GM12878 (cell line): ENCODE results near the gene COL16A1. TPM values are rescaled to one million over a fixed set of nuclear protein-coding genes. Genes with fewer than 3 reads are reported as not detected.

Experiments
- ATAC-seq: fragments of 200-7000 bp; cut with Tn5 transposase; 3 replicates; pipeline ENCODE4 v1.9.1; 2020; ENCODE audit warnings: mild to moderate bottlenecking, moderate library complexity
- BruUV-seq: library from RNA; stranded (reverse); fragments of 400-500 nt; replicated peaks from 2 replicates; lab custom pipeline; 2021; lab: Mats Ljungman, UMichigan
- CTCF ChIA-PET: fragments of 300-600 bp; sonication (Branson Sonifier 250); formaldehyde crosslinking; extraction: SDS; loops from one replicate; lab custom pipeline; 2021; ENCODE audit warnings: inconsistent platforms; lab: Yijun Ruan, JAX
- POLR2A ChIA-PET: fragments of 350-600 bp; formaldehyde crosslinking; extraction: SDS; loops from one replicate; lab custom pipeline; 2021; ENCODE audit warnings: inconsistent platforms; lab: Charles Lee
- RAD21 ChIA-PET: fragments of 300-600 bp; sonication (Branson Sonifier 250); formaldehyde crosslinking; loops from one replicate; lab custom pipeline; 2023; ENCODE audit warnings: antibody characterized with exemption; ENCODE audit not compliant: unreplicated experiment; lab: Charles Lee
- SMC1A ChIA-PET: fragments of 300-600 bp; sonication (Branson Sonifier 250); formaldehyde crosslinking; loops from one replicate; lab custom pipeline; 2023; ENCODE audit not compliant: unreplicated experiment, uncharacterized antibody; lab: Charles Lee
- DNase-seq: peaks from one replicate; pipeline ENCODE4 v3.0.0-alpha.2; 2011; ENCODE audit warnings: low read depth, low spot score
- FAIRE-seq: peaks from 3 replicates; lab custom pipeline; 2011; peaks lifted over from hg19 to GRCh38; lab: Jason Lieb, UNC
- H2AFZ ChIP-seq: 2 replicates; pipeline ENCODE4 v1.6.0; 2011; ENCODE audit warnings: low read depth, low read length, control low read depth; ENCODE audit not compliant: control insufficient read depth
- H3K27ac ChIP-seq: 2 replicates; pipeline ENCODE4 v1.5.1; 2011; ENCODE audit warnings: control low read depth; ENCODE audit not compliant: control insufficient read depth, insufficient read depth
- H3K27me3 ChIP-seq, 2 experiments: replicated peaks in 1 of 2; 2 replicates each; pipeline versions ENCODE4 v1.6.0 to v1.6.1; 2011; ENCODE audit warnings: low read length in 1 of 2; ENCODE audit not compliant: control insufficient read depth in 2 of 2, insufficient read depth in 2 of 2
- H3K36me3 ChIP-seq, 2 experiments: 2 replicates each; pipeline ENCODE4 v1.5.1; 2011; ENCODE audit warnings: low read length in 1 of 2; ENCODE audit not compliant: control insufficient read depth in 2 of 2, insufficient read depth in 2 of 2
- H3K4me1 ChIP-seq: 2 replicates; pipeline ENCODE4 v1.6.1; 2011; ENCODE audit warnings: mild to moderate bottlenecking, low read length, moderate library complexity, mixed read lengths; ENCODE audit not compliant: control insufficient read depth, insufficient read depth
- H3K4me2 ChIP-seq: 2 replicates; pipeline ENCODE4 v1.6.0; 2011; ENCODE audit warnings: control low read depth; ENCODE audit not compliant: control insufficient read depth, insufficient read depth
- H3K4me3 ChIP-seq: fragments of 200-600 bp; sonication (generic); 2 replicates; pipeline ENCODE4 v1.5.1; 2016
- H3K79me2 ChIP-seq: 2 replicates; pipeline ENCODE4 v1.6.0; 2011; ENCODE audit warnings: low read length; ENCODE audit not compliant: control insufficient read depth, insufficient read depth
- H3K9ac ChIP-seq: 2 replicates; pipeline ENCODE4 v1.8.0; 2011; ENCODE audit warnings: low read length, control low read depth, mixed read lengths; ENCODE audit not compliant: control insufficient read depth, insufficient read depth
- H3K9me3 ChIP-seq: replicated peaks from 3 replicates; pipeline ENCODE4 v1.5.1; 2011; ENCODE audit warnings: mild to moderate bottlenecking, low read length; ENCODE audit not compliant: control insufficient read depth, insufficient read depth
- H4K20me1 ChIP-seq: 2 replicates; pipeline ENCODE4 v1.6.0; 2011; ENCODE audit not compliant: control insufficient read depth, insufficient read depth
- ATF7 ChIP-seq: fragments of 450-650 bp; IDR thresholded peaks from 2 replicates; pipeline ENCODE4 v1.6.1; 2016; ENCODE audit warnings: low read depth, mild to moderate bottlenecking
- BCL3 ChIP-seq: IDR thresholded peaks from 2 replicates; pipeline ENCODE4 v1.6.1; 2011; ENCODE audit warnings: borderline replicate concordance, low read depth, mild to moderate bottlenecking, moderate library complexity, low read length; ENCODE audit not compliant: insufficient read depth, poor library complexity, severe bottlenecking
- CEBPB ChIP-seq, 2 experiments: fragments of 150-350 bp in 1 of 2; IDR thresholded peaks; 2 replicates each; pipeline ENCODE4 v1.6.1; 2012 to 2014; ENCODE audit warnings: low read depth in 2 of 2, low read length in 2 of 2, borderline replicate concordance in 1 of 2, inconsistent platforms in 1 of 2
- DPF2 ChIP-seq: fragments of 450-650 bp; IDR thresholded peaks from 2 replicates; pipeline ENCODE4 v1.6.1; 2017; ENCODE audit warnings: mild to moderate bottlenecking
- HDGF ChIP-seq: fragments of 450-650 bp; IDR thresholded peaks from 2 replicates; pipeline ENCODE4 v1.6.1; 2016; ENCODE audit warnings: antibody characterized with exemption
- JUND ChIP-seq: IDR thresholded peaks from 2 replicates; pipeline ENCODE4 v1.6.1; 2012; ENCODE audit warnings: low read depth, mild to moderate bottlenecking, low read length, improper control_type of control experiment, moderate library complexity
- PAX8 ChIP-seq: fragments of 450-650 bp; IDR thresholded peaks from 2 replicates; pipeline ENCODE4 v1.6.1; 2017; ENCODE audit warnings: mild to moderate bottlenecking, moderate library complexity
- POLR2A ChIP-seq: IDR thresholded peaks from 2 replicates; pipeline ENCODE4 v1.6.1; 2011; ENCODE audit warnings: low read depth, mild to moderate bottlenecking, low read length
- RFX5 ChIP-seq: IDR thresholded peaks from 2 replicates; pipeline ENCODE4 v1.6.1; 2011; ENCODE audit warnings: low read depth, low read length, improper control_type of control experiment
- SRF ChIP-seq, 2 experiments: IDR thresholded peaks; 2 replicates each; pipeline ENCODE4 v1.6.1; 2011; ENCODE audit warnings: low read depth in 2 of 2, low read length in 2 of 2, mild to moderate bottlenecking in 1 of 2, moderate library complexity in 1 of 2
- ZBTB33 ChIP-seq: fragments of 450-650 bp; IDR thresholded peaks from 2 replicates; pipeline ENCODE4 v1.6.1; 2017; ENCODE audit warnings: mild to moderate bottlenecking
- ZBTB4 ChIP-seq: fragments of 450-650 bp; formaldehyde crosslinking; IDR thresholded peaks from 2 replicates; pipeline ENCODE4 v1.4.0; 2022; ENCODE audit warnings: mild to moderate bottlenecking, moderate library complexity
- ZNF274 ChIP-seq: IDR thresholded peaks from one replicate; pipeline ENCODE4 v1.8.0; 2011; ENCODE audit not compliant: insufficient read length, insufficient read depth
- ZNF384 ChIP-seq: IDR thresholded peaks from 2 replicates; pipeline ENCODE4 v1.6.1; 2012; ENCODE audit warnings: low read depth, mild to moderate bottlenecking, low read length, improper control_type of control experiment, borderline replicate concordance
- WGBS: methylation state at CpG from one replicate; pipeline ENCODE4 v1.1.6; 2016; ENCODE audit warnings: low lambda C conversion rate; ENCODE audit not compliant: insufficient replicate concordance, insufficient coverage; ENCODE audit errors: missing lambda C conversion rate; 5-methylcytosine and 5-hydroxymethylcytosine counted together
- in situ Hi-C: fragments of 300-500 bp; cut with MboI; formaldehyde crosslinking; loops from 9 replicates; pipeline ENCODE4 v1.14.3; 2018; ENCODE audit warnings: mixed read lengths
- intact Hi-C: fragments of 100-400 bp; cut with micrococcal nuclease; formaldehyde crosslinking; loops from one replicate; pipeline ENCODE4 v1.14.2; 2022; ENCODE audit not compliant: unreplicated experiment
- polyA plus RNA-seq, 11 experiments: library from polyadenylated mRNA; depleted of rRNA in 4 of 11; unstranded in 6 of 11; stranded (reverse) in 5 of 11; fragments of >200 nt; fragmentation: Nextera tagmentation in 4 of 11; fragmentation: Illumina TruSeq in 1 of 11; extraction: Ambion mirVana in 4 of 11; extraction: Trizol in 1 of 11; gene quantifications; 1 replicate in 1 of 11; 2 replicates in 10 of 11; pipeline versions ENCODE4 v1.2.1 to v1.2.3, GENCODE V29; 2011 to 2016; ENCODE audit warnings: inconsistent platforms in 2 of 11, missing spikeins in 2 of 11, low read depth in 1 of 11
- total RNA-seq, 4 experiments: library from RNA; depleted of rRNA in 3 of 4; stranded (reverse); fragments of >200 nt in 3 of 4; fragmentation: Illumina TruSeq in 1 of 4; extraction: Trizol in 1 of 4; gene quantifications; 2 replicates each; pipeline versions ENCODE4 v1.2.1 to v1.2.3, GENCODE V29; 2013 to 2021

Gene COL16A1
- total and polyA plus RNA-seq, 10 of the 15 experiments (the other 5 are each of a cell fraction or from before 2014, with no cell fraction given) = 0.02 to 3.7 (median 0.59) TPM

- DNase-seq (no peak), ATAC-seq (no peak), FAIRE-seq (no peak)
- no peaks in the 10 kb centered on the region for H3K4me1 ChIP-seq
- intact Hi-C loops (no loop called here), in situ Hi-C loops (no loop called here)
- POLR2A ChIA-PET = interaction anchor here (1.4 kb wide), 1 partner anchor 11 kb away, joined by 3 read pairs; no protein-coding TSS in a partner anchor
- H3K9me3 ChIP-seq = no peaks in the 10 kb centered on the region
- BruUV-seq = no TSS peak
- CTCF ChIA-PET = interaction anchor here (0.5 to 1.5 kb wide), 4 partner anchors 12 to 668 kb away, joined by 3 to 12 read pairs (median 4); no protein-coding TSS in a partner anchor
- RAD21 ChIA-PET = interaction anchor here (1.2 to 1.3 kb wide), 2 partner anchors 56 to 69 kb away, joined by 4 to 5 read pairs; no protein-coding TSS in a partner anchor
- H3K79me2 ChIP-seq = no peaks in the 10 kb centered on the region
- H3K27ac ChIP-seq = no peak overlapping the region
- no peaks in the 10 kb centered on the region; a peak in 2 of 4 replicates for H3K27me3 ChIP-seq
- no peaks in the 10 kb centered on the region for H4K20me1 ChIP-seq
- WGBS = 39% methylated on average over 19 of the region's 19 CpGs
- no peak overlapping the region for H3K4me3 ChIP-seq
- TF ChIP-seq HDGF (no peak), ZNF384 (no peak), PAX8 (no peak), SRF (IDR thresholded peaks at IDR 0.05; ENCODE audit: low read depth in 2 of 2, low read length in 2 of 2) (no peak), BCL3 (no peak), POLR2A (no peak), ZBTB33 (no peak), ZBTB4 (CRISPR knock-in tag) (no peak), RFX5 (no peak), CEBPB (IDR thresholded peaks at IDR 0.05; ENCODE audit: borderline replicate concordance in 1 of 2, low read depth in 2 of 2, low read length in 2 of 2) (no peak), ATF7 (no peak), JUND (no peak), DPF2 (no peak), ZNF274 (no peak)
- no peak overlapping the region for H3K9ac ChIP-seq
- H2AFZ ChIP-seq = no peak overlapping the region
- H3K36me3 ChIP-seq = no peaks in the 10 kb centered on the region
- SMC1A ChIA-PET = no interaction called here
- no peak overlapping the region for H3K4me2 ChIP-seq
Measured at GRCh38 chr1:31733389-31734219, 29.8 kb upstream of the COL16A1 start.
